Activated naive CD8-positive, alpha-beta T cell treated with anti-CD3 and anti-CD28 coated beads, Interleukin-2, amount 10 ng/mL, durations not matched to agents 7 days and 5 days (primary cell): Measurements from ENCODE around the gene LCE3D. TPM values are rescaled to one million over a fixed set of nuclear protein-coding genes. Genes with fewer than 3 reads are reported as not detected.
"Not testable (repeated sequence)": the region's sequence is repeated elsewhere in the genome, so short reads cannot be mapped to it uniquely, and the experiment has no call there.

Experiments used
- ATAC-seq: fragments of 150-1000 bp; cut with Tn5 transposase; one replicate; pipeline ENCODE4 v1.10.0; 2021; ENCODE audit warnings: low read depth, moderate library complexity
- POLR2A ChIA-PET: fragments of 350-600 bp; sonication (Branson Sonifier 250); formaldehyde crosslinking; loops from one replicate; lab custom pipeline; 2021; ENCODE audit warnings: antibody characterized with exemption; lab: Charles Lee
- DNase-seq: peaks from one replicate; pipeline ENCODE4 v3.0.0; 2021
- H3K27ac Mint-ChIP-seq: one replicate; pipeline ENCODE4 v1.8.0; 2022; ENCODE audit warnings: mild to moderate bottlenecking, mixed read lengths
- H3K27me3 Mint-ChIP-seq: one replicate; pipeline ENCODE4 v1.8.0; 2022; ENCODE audit warnings: mild to moderate bottlenecking, moderate library complexity, mixed read lengths
- H3K36me3 Mint-ChIP-seq: one replicate; pipeline ENCODE4 v1.8.0; 2021; ENCODE audit warnings: mild to moderate bottlenecking, mixed read lengths
- H3K4me1 Mint-ChIP-seq: one replicate; pipeline ENCODE4 v1.8.0; 2021; ENCODE audit warnings: mixed read lengths
- H3K4me3 Mint-ChIP-seq: one replicate; pipeline ENCODE4 v1.8.0; 2022; ENCODE audit warnings: mild to moderate bottlenecking, moderate library complexity, mixed read lengths
- H3K9me3 Mint-ChIP-seq: one replicate; pipeline ENCODE4 v1.8.0; 2021; ENCODE audit warnings: mixed read lengths
- total RNA-seq, 2 experiments: library from RNA; stranded (reverse); gene quantifications; one replicate each; pipeline ENCODE4 v1.2.3, GENCODE V29; 2021

The LCE3D gene, protein sequence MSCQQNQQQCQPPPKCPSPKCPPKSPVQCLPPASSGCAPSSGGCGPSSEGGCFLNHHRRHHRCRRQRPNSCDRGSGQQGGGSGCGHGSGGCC
- not detected for total RNA-seq

DNA sequence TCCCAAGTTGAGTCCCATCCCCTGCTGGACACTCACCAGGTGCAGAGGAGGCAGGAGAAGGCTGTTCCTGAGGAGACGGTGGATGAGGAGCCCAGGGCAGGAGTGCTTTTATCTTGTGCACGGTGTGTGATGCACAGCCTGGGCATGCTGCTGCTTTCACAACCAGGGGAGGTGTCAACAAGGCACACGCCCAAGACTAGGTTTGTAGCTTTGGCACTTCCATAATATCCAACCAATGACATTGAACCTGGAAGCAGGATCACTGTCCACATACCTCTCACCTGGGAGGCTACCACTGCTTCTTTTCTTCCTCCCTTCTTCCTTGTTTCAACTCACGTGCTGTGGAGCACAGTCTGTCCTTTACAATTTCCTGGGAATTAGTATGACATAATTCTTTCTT lies at the start of gene LCE3D:
LCE3D (minus strand) TSS at position 84 of the 400 bp plus-strand sequence. CDS start 580 bp downstream, outside the sequence.
- Mint-ChIP-seq H3K27me3 (peaks cover 11% of the 10 kb centered on the region), H3K27ac (no peak within 1 kb of the TSS), H3K36me3 (no peaks in the 10 kb centered on the region), H3K4me3 (no peak within 1 kb of the TSS), H3K4me1 (peaks cover 1% of the 10 kb centered on the region), H3K9me3 (no peaks in the 10 kb centered on the region)
- POLR2A ChIA-PET = no interaction called here
- ATAC-seq (no peak), DNase-seq (no peak)

DNA sequence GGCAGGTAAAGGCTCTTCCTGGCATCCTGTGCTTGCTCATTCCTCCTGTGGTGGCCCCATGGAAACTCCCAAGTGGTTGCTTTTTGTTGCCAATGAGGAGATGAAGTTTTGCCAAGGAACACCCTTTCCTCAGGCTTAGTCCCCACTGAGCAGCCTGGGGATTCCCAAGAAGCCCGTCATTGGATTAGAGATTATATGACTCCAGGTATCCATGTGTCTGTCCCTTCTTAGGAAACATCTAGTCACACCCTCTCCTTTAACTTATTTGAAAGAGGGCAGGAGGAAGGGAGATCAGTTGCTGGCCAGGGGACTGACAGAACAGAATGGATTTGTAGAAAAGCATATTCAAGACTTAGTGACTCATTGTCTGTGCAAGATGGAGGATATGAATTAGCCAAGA lies 46.4 kb upstream of the LCE3D start:
- H3K27ac Mint-ChIP-seq = no peak overlapping the region
- POLR2A ChIA-PET = no interaction called here

DNA sequence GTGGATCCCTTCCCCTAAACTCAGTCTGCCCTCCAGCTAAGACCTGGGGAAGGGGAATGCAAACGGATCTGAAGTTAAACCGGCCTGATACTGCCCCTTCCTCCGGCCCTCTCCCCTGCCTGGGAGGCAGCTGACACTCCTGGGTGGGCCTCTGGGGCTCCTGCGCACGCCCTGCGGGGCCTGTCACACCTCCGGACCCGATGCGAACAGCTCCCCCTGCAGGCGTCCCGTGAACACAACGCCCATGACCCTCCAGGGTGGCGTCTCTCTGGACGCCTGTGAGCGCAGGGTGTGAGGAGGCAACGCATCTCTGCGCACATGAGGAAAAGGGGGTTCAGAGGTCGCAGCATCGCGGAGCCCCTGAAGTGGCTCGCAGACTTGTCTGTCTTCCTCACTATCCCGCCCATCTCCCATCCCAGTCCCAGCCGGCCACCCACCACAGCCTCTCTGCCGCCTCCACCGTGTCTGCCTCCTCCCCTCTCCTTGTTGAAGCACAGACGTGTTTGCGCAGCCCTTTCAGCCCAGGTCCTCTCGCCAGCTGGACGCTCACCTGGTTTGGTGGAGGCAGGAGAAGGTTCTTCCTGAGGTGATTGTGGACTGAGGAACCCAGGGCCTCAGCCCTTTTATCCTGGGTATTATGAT lies 43.0 kb upstream of the LCE3D start:
- H3K27ac Mint-ChIP-seq = no peak overlapping the region
- peaks cover 8% of the 10 kb centered on the region for H3K27me3 Mint-ChIP-seq
- DNase-seq (peak; percentile 41), ATAC-seq (no peak)
- no peaks in the 10 kb centered on the region for H3K36me3 Mint-ChIP-seq
- H3K9me3 Mint-ChIP-seq = peaks cover 8% of the 10 kb centered on the region
- H3K4me1 Mint-ChIP-seq = peaks cover 5% of the 10 kb centered on the region
- POLR2A ChIA-PET = no interaction called here
- no peak overlapping the region for H3K4me3 Mint-ChIP-seq

More for the DNA sequence above, 46.4 kb upstream of the LCE3D start:
- Mint-ChIP-seq H3K36me3 (no peaks in the 10 kb centered on the region), H3K9me3 (no peaks in the 10 kb centered on the region), H3K27me3 (peaks cover 10% of the 10 kb centered on the region), H3K4me3 (no peak overlapping the region), H3K4me1 (peaks cover 5% of the 10 kb centered on the region)
- DNase-seq = no peak
- ATAC-seq = no peak

DNA sequence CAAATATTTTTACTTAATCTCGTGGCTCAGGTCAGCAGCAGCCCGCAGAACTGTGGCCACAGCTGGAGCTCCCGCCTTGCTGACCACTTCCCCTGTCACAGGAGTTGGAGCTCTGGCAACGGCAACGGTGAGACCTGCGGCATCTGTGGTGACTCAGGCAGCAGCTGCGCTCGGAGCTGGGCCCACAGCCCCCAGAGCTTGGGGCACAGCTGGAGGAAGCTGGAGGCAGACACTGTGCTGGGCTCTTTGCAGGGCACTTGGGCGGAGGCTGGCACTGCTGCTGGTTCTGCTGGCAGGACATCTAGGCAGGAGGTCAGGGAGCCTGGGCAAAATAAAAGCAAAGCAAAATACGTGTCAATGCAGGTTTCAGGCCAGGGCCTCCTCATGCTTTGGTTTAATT lies 42.5 kb upstream of the LCE3D start, which contains the start of gene LCE3A:
LCE3A (minus strand) TSS at position 301 of the 400 bp plus-strand sequence; CDS start at position 301, 0 bp downstream.
- Mint-ChIP-seq H3K27me3 (peaks cover 8% of the 10 kb centered on the region), H3K9me3 (peaks cover 8% of the 10 kb centered on the region), H3K36me3 (no peaks in the 10 kb centered on the region), H3K4me1 (peaks cover 5% of the 10 kb centered on the region), H3K27ac (no peak within 1 kb of the TSS), H3K4me3 (no peak within 1 kb of the TSS)
- POLR2A ChIA-PET = no interaction called here
- peak; percentile 29 for DNase-seq
- no peak for ATAC-seq

DNA sequence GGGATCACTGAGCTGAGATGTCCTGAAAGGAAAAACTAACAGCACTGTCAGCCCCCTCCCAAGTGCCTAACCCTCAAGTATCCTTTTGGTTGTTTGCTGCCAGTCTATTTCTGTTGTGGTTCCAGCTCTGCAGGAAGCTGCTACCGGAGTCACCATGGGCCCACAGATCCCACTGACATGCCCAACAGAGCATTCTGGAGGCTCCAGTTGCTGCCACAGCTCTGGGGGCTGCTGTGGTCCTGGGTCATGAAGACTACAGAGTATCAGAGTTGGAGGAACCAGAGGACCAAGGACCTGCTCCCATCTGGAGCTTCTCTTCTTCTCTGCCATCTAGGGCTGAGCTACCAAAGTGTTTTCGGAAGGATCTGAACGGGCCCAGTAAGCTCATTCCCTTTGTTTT lies 41.7 kb upstream of the LCE3D start:
- Mint-ChIP-seq H3K27ac (no peak overlapping the region), H3K9me3 (peaks cover 10% of the 10 kb centered on the region), H3K27me3 (peaks cover 8% of the 10 kb centered on the region), H3K36me3 (no peaks in the 10 kb centered on the region), H3K4me3 (no peak overlapping the region), H3K4me1 (peaks cover 5% of the 10 kb centered on the region)
- ATAC-seq (no peak), DNase-seq (no peak)
- POLR2A ChIA-PET = no interaction called here

DNA sequence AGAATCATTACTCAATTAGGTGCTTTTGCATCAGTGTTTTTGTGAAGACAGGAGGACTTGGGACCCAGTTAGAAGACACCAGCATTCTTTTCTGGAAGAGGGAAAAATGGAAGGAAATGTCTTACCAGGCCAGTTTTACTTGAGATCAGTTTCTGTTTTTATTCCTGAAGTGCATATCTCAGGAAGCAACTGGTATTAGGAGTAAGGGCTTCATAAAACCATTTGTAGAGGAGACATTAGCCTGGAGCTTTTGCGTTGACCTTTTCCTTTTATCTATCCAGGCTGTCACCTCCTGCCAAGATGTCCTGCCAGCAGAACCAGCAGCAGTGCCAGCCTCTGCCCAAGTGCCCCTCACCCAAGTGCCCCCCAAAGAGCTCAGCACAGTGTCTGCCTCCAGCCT lies 33.2 kb upstream of the LCE3D start, which contains the start of gene LCE3B:
LCE3B (plus strand) TSS at position 301 of the 400 bp plus-strand sequence; CDS start at position 301, 0 bp downstream.
- Mint-ChIP-seq H3K9me3 (peaks cover 4% of the 10 kb centered on the region), H3K4me1 (no peaks in the 10 kb centered on the region), H3K4me3 (no peak within 1 kb of the TSS), H3K36me3 (no peaks in the 10 kb centered on the region), H3K27me3 (peaks cover 3% of the 10 kb centered on the region), H3K27ac (no peak within 1 kb of the TSS)
- DNase-seq (no peak), ATAC-seq (no peak)
- POLR2A ChIA-PET = no interaction called here

DNA sequence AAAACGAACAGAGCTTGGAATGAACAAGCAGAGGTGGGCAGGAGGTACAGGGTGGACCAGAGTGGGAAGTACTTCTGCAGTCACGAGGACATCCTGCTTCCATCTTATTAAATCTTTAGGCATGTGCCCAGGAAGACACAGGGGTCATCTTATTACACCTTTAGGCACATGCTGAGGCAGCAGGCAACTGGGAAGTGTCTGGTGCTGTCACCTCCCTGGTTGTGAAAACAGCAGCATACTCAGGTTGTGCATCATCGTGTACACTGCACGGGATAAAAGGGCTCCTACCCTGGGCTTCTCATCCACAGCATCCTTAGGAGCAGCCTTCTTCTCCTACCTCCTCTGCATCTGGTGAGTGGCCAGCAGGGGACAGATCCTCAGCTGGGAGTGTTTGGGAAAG lies 19.6 kb upstream of the LCE3D start, which contains the start of gene LCE3C:
LCE3C (plus strand) TSS at position 301 of the 400 bp plus-strand sequence. CDS start 498 bp downstream, outside the sequence.
- Mint-ChIP-seq H3K36me3 (no peaks in the 10 kb centered on the region), H3K9me3 (peaks cover 2% of the 10 kb centered on the region), H3K27me3 (no peaks in the 10 kb centered on the region), H3K27ac (no peak within 1 kb of the TSS), H3K4me1 (no peaks in the 10 kb centered on the region), H3K4me3 (no peak within 1 kb of the TSS)
- ATAC-seq (no peak), DNase-seq (no peak)
- POLR2A ChIA-PET = no interaction called here

DNA sequence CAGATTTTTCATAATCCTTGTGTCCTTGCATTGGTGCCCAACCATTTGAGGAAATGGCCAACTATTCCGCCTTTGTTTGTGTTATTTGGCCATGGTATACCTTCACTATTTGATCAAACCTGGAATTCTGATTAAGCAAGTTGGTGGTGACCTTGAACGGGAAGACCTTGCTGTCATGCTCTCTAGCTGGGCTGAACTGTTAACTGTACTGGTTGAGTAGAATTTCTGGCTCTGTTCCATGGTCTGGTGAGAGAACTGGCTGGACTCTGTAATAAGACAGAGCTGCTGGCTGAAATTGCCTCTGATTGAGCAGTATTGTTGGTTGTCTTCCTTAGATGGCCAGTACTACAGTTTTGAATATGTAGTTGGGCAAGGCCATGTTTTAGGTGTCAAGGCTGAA lies 16.7 kb upstream of the LCE3D start:
- no peak overlapping the region for H3K27ac Mint-ChIP-seq
- peaks cover 2% of the 10 kb centered on the region for H3K9me3 Mint-ChIP-seq
- DNase-seq = no peak
- H3K27me3 Mint-ChIP-seq = no peaks in the 10 kb centered on the region
- no peak overlapping the region for H3K4me3 Mint-ChIP-seq
- POLR2A ChIA-PET = no interaction called here
- H3K4me1 Mint-ChIP-seq = no peaks in the 10 kb centered on the region
- H3K36me3 Mint-ChIP-seq = no peaks in the 10 kb centered on the region
- no peak for ATAC-seq

DNA sequence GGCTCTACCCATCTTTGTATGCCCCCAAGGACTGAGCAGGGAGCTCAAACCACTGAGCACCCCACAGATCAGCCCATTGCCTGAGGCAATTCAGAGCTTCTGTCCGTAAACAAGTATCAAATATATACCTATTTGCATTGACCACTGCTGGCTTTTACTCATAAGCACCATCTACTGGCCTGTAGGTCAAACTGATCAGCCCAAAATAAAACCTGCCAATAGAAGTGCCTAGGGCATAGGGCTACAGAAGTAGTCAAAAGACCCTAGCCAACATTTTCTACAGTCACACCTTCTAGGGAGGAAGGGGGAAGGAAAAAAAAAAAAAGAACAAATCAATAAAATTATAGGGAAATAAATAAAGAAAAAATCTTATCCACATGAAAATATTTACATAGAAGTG lies 5.3 kb upstream of the LCE3D start:
- DNase-seq (no peak), ATAC-seq (no peak)
- Mint-ChIP-seq H3K36me3 (no peaks in the 10 kb centered on the region), H3K27ac (no peak overlapping the region), H3K27me3 (peaks cover 4% of the 10 kb centered on the region), H3K4me1 (no peaks in the 10 kb centered on the region), H3K4me3 (no peak overlapping the region), H3K9me3 (peaks cover 2% of the 10 kb centered on the region)
- POLR2A ChIA-PET = no interaction called here

DNA sequence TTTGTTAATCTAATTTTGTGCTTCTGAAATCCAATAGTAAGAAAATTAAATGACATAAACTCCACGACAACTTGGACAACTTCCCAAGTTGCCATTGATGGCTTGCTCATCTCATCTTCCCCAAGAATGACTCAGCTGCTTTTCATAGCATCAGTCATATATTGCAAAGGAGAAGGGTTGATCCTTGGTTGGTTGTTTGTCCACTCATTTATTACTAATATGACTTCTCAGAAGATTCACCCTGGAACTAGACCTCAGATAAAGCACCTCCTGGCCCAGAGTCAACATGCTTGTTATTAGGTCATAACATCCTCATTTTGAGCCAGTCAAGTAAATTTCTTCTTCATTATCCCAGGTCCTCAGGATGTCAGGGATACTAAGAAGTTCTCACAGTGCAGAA lies 2.3 kb upstream of the LCE3D start:
- Mint-ChIP-seq H3K4me1 (peaks cover 1% of the 10 kb centered on the region), H3K4me3 (no peak overlapping the region), H3K36me3 (no peaks in the 10 kb centered on the region), H3K9me3 (no peaks in the 10 kb centered on the region), H3K27me3 (peaks cover 13% of the 10 kb centered on the region), H3K27ac (no peak overlapping the region)
- no peak for ATAC-seq
- POLR2A ChIA-PET = no interaction called here
- no peak for DNase-seq

DNA sequence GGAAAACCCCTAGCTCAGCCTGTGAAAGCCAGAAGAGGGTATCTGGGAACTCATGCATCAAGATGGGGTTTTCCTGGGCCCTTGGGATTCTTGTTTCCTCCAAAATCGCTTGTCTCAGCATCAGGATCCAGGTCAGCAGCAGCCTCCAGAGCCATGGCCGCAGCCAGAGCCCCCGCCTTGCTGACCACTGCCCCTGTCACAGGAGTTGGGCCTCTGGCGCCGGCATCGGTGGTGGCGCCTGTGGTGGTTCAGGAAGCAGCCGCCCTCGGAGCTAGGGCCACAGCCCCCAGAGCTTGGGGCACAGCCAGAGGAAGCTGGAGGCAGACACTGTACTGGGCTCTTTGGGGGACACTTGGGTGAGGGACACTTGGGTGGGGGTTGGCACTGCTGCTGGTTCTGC lies 790 bp downstream of the LCE3D start:
- H3K4me1 Mint-ChIP-seq, H3K4me3 Mint-ChIP-seq, DNase-seq, H3K27ac Mint-ChIP-seq, H3K9me3 Mint-ChIP-seq, H3K36me3 Mint-ChIP-seq, ATAC-seq, POLR2A ChIA-PET: not testable (repeated sequence)
- peaks cover 11% of the 10 kb centered on the region for H3K27me3 Mint-ChIP-seq

DNA sequence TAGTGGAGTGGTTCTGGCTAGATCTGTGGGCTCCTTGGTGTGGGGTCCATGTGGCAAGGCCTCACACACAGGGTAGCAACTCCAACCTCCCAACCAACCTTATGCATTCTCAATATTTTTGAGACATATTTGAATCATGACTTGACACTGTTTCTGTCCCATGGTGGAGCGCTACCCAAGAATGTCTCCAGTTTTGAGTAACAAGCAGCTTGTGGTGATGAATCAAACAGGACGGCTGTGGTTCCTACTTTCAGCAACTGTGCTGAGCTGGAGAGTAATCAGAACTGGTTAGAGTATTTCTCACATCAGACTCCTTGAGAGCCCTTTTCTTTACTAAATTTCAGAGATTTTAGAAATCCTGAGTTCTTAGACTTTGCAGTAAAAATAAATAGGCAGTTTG lies 3.1 kb downstream of the LCE3D start:
- DNase-seq = no peak
- no peaks in the 10 kb centered on the region for H3K36me3 Mint-ChIP-seq
- H3K9me3 Mint-ChIP-seq = no peaks in the 10 kb centered on the region
- H3K27ac Mint-ChIP-seq = no peak overlapping the region
- POLR2A ChIA-PET = no interaction called here
- H3K27me3 Mint-ChIP-seq = peaks cover 14% of the 10 kb centered on the region
- H3K4me3 Mint-ChIP-seq = no peak overlapping the region
- no peak for ATAC-seq
- peaks cover 1% of the 10 kb centered on the region for H3K4me1 Mint-ChIP-seq

DNA sequence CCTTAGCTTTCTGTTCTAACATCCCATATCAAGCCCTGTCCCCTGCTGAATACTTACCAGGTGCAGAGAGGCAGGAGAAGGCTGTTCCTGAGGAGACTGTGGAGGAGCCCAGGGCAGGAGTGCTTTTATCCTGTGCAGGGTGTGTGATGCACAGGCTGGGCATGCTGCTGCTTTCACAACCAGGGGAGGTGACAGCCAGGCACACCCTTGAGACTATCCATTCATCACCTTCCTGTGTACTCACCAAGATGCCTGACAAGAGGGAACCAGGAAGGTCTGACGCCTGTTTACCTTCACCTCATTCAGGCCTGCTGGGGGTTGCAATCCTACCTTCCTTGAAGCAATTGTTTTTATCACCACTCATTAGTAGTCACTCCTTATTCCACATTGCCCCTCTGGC lies 13.6 kb downstream of the LCE3D start, which contains the start of gene LCE3E:
LCE3E (minus strand) TSS at position 100 of the 400 bp plus-strand sequence. CDS start 572 bp downstream, outside the sequence.
- Mint-ChIP-seq H3K4me1 (no peaks in the 10 kb centered on the region), H3K36me3 (no peaks in the 10 kb centered on the region), H3K27me3 (peaks cover 6% of the 10 kb centered on the region), H3K27ac (no peak within 1 kb of the TSS), H3K4me3 (no peak within 1 kb of the TSS), H3K9me3 (no peaks in the 10 kb centered on the region)
- DNase-seq (no peak), ATAC-seq (no peak)
- POLR2A ChIA-PET = no interaction called here
